Cardiac muscle cell (in vitro differentiated cells and primary cell): ENCODE measurements around the gene FGFR1OP2. TPM values are rescaled to one million over a fixed set of nuclear protein-coding genes. Genes with fewer than 3 reads are reported as not detected.
A peak's percentile ranks its signal among the peaks of the same experiment; 100 is the strongest.

Experiments
- DNase-seq, 2 donors: peaks; one replicate each; pipeline versions ENCODE4 v3.0.0 to v3.0.0-alpha.2; 2010 to 2017; ENCODE audit warnings: low read depth in 1 of 2, low spot score in 1 of 2
- H3K27ac ChIP-seq: fragments of 200-600 bp; sonication (generic); 2 replicates; pipeline ENCODE4 v1.5.1; 2016
- H3K27me3 ChIP-seq: fragments of 200-600 bp; sonication (generic); 2 replicates; pipeline ENCODE4 v1.6.0; 2016; ENCODE audit warnings: control low read depth
- H3K36me3 ChIP-seq: fragments of 200-600 bp; sonication (generic); 2 replicates; pipeline ENCODE4 v1.5.1; 2016; ENCODE audit warnings: control low read depth
- H3K4me1 ChIP-seq: fragments of 200-600 bp; sonication (generic); 2 replicates; pipeline ENCODE4 v1.8.1; 2017; ENCODE audit warnings: low read depth, mild to moderate bottlenecking, mixed run types
- H3K4me3 ChIP-seq: fragments of 200-600 bp; sonication (generic); 2 replicates; pipeline ENCODE4 v1.5.1; 2016; ENCODE audit warnings: mild to moderate bottlenecking
- H3K9me3 ChIP-seq: fragments of 200-600 bp; sonication (generic); 2 replicates; pipeline ENCODE4 v1.5.1; 2017; ENCODE audit warnings: low read depth, mild to moderate bottlenecking, control low read depth
- CTCF ChIP-seq: IDR thresholded peaks from 2 replicates; pipeline ENCODE4 v1.5.1; 2012; ENCODE audit warnings: low read depth, mild to moderate bottlenecking, low read length
- polyA plus RNA-seq: library from polyadenylated mRNA; unstranded; fragments of >200 nt; fragmentation: Nextera tagmentation; extraction: Ambion mirVana; gene quantifications from 2 replicates; pipeline ENCODE4 v1.2.1, GENCODE V29; 2016
- total RNA-seq: library from RNA; depleted of rRNA; stranded (reverse); fragments of >200 nt; gene quantifications from 2 replicates; pipeline ENCODE4 v1.2.3, GENCODE V29; 2016

FGFR1OP2 gene
- total and polyA plus RNA-seq, 2 experiments from 2014 or later = 27.4 to 59.1 TPM

GRCh38 chr12:27015730-27016076 is 77.4 kb downstream of the FGFR1OP2 start:
- TF ChIP-seq CTCF = peak; percentile 25
- peak; percentile 28 to 63 for DNase-seq
- H3K27me3 ChIP-seq = no peaks in the 10 kb centered on the region
- peaks cover 16% of the 10 kb centered on the region for H3K4me1 ChIP-seq
- no peak overlapping the region for H3K27ac ChIP-seq
- H3K4me3 ChIP-seq = no peak overlapping the region
- H3K36me3 ChIP-seq = no peaks in the 10 kb centered on the region
- no peaks in the 10 kb centered on the region for H3K9me3 ChIP-seq

Other genes starting within 250 kb of the FGFR1OP2 start
- gene ITPR2, start 105.3 kb upstream of the FGFR1OP2 start, total RNA-seq = 1.6 and 4.8 TPM in 2 replicates
- gene ITPR2, start 105.3 kb upstream of the FGFR1OP2 start, polyA plus RNA-seq = 1.3 and 5.1 TPM in 2 replicates
- 17.8 and 21.0 TPM in 2 replicates for gene INTS13, start 489 bp upstream of the FGFR1OP2 start, total RNA-seq
- gene INTS13, start 489 bp upstream of the FGFR1OP2 start, polyA plus RNA-seq = 18.9 and 33.9 TPM in 2 replicates
- gene TM7SF3, start 75.9 kb downstream of the FGFR1OP2 start, total RNA-seq = 50.8 and 65.5 TPM in 2 replicates
- 50.1 and 51.0 TPM in 2 replicates for gene TM7SF3, start 75.9 kb downstream of the FGFR1OP2 start, polyA plus RNA-seq
- gene MED21, start 84.1 kb downstream of the FGFR1OP2 start, total RNA-seq = 21.6 and 26.8 TPM in 2 replicates
- 27.9 and 35.5 TPM in 2 replicates for gene MED21, start 84.1 kb downstream of the FGFR1OP2 start, polyA plus RNA-seq
- gene C12orf71, start 144.1 kb downstream of the FGFR1OP2 start, total RNA-seq = not detected in 2 replicates
- gene C12orf71, start 144.1 kb downstream of the FGFR1OP2 start, polyA plus RNA-seq = not detected in 2 replicates